Esophagus muscularis mucosa (tissue), 4 donors: ENCODE measurements around the gene FAM209A. TPM values are rescaled to one million over a fixed set of nuclear protein-coding genes. Genes with fewer than 3 reads are reported as not detected.

Experiments
- DNase-seq: peaks from one replicate; pipeline ENCODE4 v3.0.0-alpha.2; 2017; ENCODE audit errors: extremely low spot score
- H3K27ac ChIP-seq, 4 donors: fragments of 200-600 bp; sonication (generic); replicated peaks in 1 of 4; 1 replicate in 3 of 4; 2 replicates in 1 of 4; pipeline ENCODE4 v1.5.1; 2016 to 2019; ENCODE audit warnings: mild to moderate bottlenecking in 1 of 4
- H3K27me3 ChIP-seq, 4 donors: fragments of 200-600 bp; sonication (generic); one replicate each; pipeline versions ENCODE4 v1.5.1 to v1.6.0; 2016 to 2019
- H3K36me3 ChIP-seq, 4 donors: fragments of 200-600 bp; sonication (generic); one replicate each; pipeline ENCODE4 v1.5.1; 2016 to 2019
- H3K4me1 ChIP-seq, 4 donors: fragments of 200-600 bp; sonication (generic); one replicate each; pipeline ENCODE4 v1.5.1; 2016 to 2019
- H3K4me3 ChIP-seq, 4 donors: fragments of 200-600 bp; sonication (generic); 1 replicate in 2 of 4; 2 replicates in 2 of 4; pipeline ENCODE4 v1.5.1; 2016 to 2019; ENCODE audit warnings: mild to moderate bottlenecking in 4 of 4, moderate library complexity in 1 of 4
- H3K9me3 ChIP-seq, 4 donors: fragments of 200-600 bp; sonication (generic); 1 replicate in 3 of 4; 2 replicates in 1 of 4; pipeline ENCODE4 v1.5.1; 2016 to 2019
- EP300 ChIP-seq: sonication (generic); formaldehyde crosslinking; IDR thresholded peaks from one replicate; pipeline ENCODE4 v1.6.1; 2017; ENCODE audit warnings: antibody characterized with exemption
- POLR2A ChIP-seq: fragments of 450-650 bp; IDR thresholded peaks from one replicate; pipeline ENCODE4 v1.6.1; 2017; ENCODE audit warnings: antibody characterized with exemption, moderate library complexity, mild to moderate bottlenecking, low read depth
- POLR2AphosphoS5 ChIP-seq, 2 donors: sonication (generic); formaldehyde crosslinking; IDR thresholded peaks; one replicate each; pipeline ENCODE4 v1.6.1; 2017; ENCODE audit warnings: antibody characterized with exemption in 2 of 2
- WGBS: methylation state at CpG from one replicate; pipeline ENCODE4 v1.1.5; 2018; 5-methylcytosine and 5-hydroxymethylcytosine counted together
- intact Hi-C: fragments of 100-400 bp; cut with DNase I; formaldehyde crosslinking; loops from one replicate; pipeline ENCODE4 v1.15.1; 2023
- total RNA-seq, 4 donors: library from RNA; depleted of rRNA; stranded (reverse); fragments of >200 nt; gene quantifications; one replicate each; pipeline versions ENCODE4 v1.1.0 to v1.2.1, GENCODE V29; 2016
- TF ChIP-seq, protein P1 (sequence below), 3 experiments: fragments of 200-600 bp in 2 of 3; fragments of 450-650 bp in 1 of 3; sonication (generic) in 2 of 3; IDR thresholded peaks; one replicate each; pipeline ENCODE4 v1.5.1; 2017 to 2019; ENCODE audit warnings: antibody characterized with exemption in 3 of 3, mild to moderate bottlenecking in 2 of 3, moderate library complexity in 1 of 3

The FAM209A gene
- total RNA-seq, 4 donors from 2014 or later = 0.50 TPM; not detected in 3

DNA sequence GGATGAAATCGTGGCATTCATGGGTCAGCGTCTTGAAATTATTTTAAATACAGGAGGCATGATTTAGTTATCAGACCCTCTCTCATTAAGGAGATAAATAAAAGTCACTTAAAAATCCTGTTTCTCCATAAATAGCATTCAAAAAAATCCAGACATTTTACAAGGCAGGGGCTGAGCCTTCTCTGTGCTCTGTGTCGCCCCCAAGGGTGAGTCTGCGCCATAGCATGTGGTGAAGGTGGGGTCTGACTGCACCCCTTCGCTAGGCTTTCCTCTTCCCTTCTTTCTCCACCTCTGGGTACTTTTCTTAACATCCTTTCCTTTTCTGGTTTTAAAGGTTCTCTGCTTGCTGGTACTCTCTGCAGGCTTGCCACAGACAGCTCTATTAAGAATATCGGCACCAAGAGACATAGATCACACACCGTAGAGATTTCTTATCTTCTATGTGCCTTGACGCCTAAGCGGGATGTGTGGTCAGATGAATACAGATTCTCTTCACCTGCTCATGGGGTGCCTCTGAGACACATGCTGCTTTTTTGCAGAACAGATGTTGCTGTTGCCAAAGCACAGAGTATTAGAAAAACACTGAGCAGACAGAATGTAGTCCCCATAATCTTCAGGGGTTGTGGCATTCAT lies 20.1 kb upstream of the FAM209A start:
- WGBS = 88% methylated on average over 9 of the region's 9 CpGs
- TF ChIP-seq, protein P1, sequence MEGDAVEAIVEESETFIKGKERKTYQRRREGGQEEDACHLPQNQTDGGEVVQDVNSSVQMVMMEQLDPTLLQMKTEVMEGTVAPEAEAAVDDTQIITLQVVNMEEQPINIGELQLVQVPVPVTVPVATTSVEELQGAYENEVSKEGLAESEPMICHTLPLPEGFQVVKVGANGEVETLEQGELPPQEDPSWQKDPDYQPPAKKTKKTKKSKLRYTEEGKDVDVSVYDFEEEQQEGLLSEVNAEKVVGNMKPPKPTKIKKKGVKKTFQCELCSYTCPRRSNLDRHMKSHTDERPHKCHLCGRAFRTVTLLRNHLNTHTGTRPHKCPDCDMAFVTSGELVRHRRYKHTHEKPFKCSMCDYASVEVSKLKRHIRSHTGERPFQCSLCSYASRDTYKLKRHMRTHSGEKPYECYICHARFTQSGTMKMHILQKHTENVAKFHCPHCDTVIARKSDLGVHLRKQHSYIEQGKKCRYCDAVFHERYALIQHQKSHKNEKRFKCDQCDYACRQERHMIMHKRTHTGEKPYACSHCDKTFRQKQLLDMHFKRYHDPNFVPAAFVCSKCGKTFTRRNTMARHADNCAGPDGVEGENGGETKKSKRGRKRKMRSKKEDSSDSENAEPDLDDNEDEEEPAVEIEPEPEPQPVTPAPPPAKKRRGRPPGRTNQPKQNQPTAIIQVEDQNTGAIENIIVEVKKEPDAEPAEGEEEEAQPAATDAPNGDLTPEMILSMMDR (IDR thresholded peaks at IDR 0.05) = peak in 1 of 3 experiments; percentile 24
- no peak for TF ChIP-seq POLR2AphosphoS5 (IDR thresholded peaks at IDR 0.05)
- no peak overlapping the region for H3K27ac ChIP-seq
- H3K4me1 ChIP-seq = no peaks in the 10 kb centered on the region
- H3K4me3 ChIP-seq = no peak overlapping the region
- H3K27me3 ChIP-seq = no peaks in the 10 kb centered on the region
- H3K9me3 ChIP-seq = no peaks in the 10 kb centered on the region
- intact Hi-C loops = no loop called here
- H3K36me3 ChIP-seq = peaks cover 0 to 26% (median 9%) of the 10 kb centered on the region in 4 donors
- DNase-seq = no peak

DNA sequence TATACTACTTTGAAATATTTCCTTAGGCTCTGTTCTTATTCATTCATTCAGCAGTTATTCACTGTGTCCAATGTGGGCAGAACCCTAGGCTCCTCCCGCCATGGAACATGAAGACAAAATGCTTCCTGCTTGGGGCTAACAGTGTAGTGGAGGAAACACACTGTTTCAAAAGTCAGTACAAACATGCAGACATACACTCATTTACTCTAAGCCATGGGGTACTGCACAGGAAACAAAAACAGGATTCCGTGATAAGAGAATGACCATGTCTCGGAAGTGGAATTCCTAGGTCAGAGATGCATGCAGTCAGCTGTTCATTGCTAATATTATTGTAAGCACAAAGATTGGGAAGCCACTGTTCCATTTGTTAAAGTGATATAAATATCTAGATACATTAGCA lies 18.4 kb upstream of the FAM209A start:
- Histone ChIP-seq H3K27me3 (no peaks in the 10 kb centered on the region), H3K36me3 (peaks cover 0 to 19% (median 4%) of the 10 kb centered on the region in 4 donors), H3K9me3 (no peaks in the 10 kb centered on the region), H3K4me3 (no peak overlapping the region), H3K27ac (no peak overlapping the region), H3K4me1 (no peaks in the 10 kb centered on the region)
- WGBS = 65% methylated on average over 3 of the region's 3 CpGs
- intact Hi-C loops = no loop called here
- TF ChIP-seq EP300 (no peak), POLR2AphosphoS5 (IDR thresholded peaks at IDR 0.05) (no peak)
- TF ChIP-seq, protein P1 (IDR thresholded peaks at IDR 0.05) = no peak
- no peak for DNase-seq

DNA sequence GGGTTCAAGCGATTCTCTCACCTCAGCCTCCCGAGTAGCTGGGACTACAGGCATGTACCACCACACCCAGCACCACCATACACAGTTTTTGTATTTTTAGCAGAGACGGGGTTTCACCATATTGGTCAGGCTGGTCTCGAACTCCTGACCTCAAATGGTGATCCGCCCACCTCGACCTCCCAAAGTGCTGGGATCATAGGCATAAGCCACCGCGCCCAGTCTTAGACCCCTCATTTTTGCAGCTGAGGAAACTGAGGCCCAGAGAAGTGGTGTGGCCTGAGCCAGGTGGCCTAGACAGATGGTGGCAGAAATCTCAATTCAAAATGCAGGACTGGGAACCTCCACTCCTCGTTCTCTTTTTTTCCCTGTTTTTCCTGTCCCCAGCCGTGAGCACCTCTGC lies 12.6 kb upstream of the FAM209A start:
- intact Hi-C loops = no loop called here
- TF ChIP-seq, protein P1 (IDR thresholded peaks at IDR 0.05) = no peak
- TF ChIP-seq EP300 (no peak), POLR2AphosphoS5 (IDR thresholded peaks at IDR 0.05) (no peak)
- 92% methylated on average over 10 of the region's 10 CpGs for WGBS
- Histone ChIP-seq H3K27ac (no peak overlapping the region), H3K36me3 (peaks cover 0 to 42% (median 19%) of the 10 kb centered on the region in 4 donors), H3K4me1 (peaks cover 3 to 40% (median 34%) of the 10 kb centered on the region in 4 donors), H3K27me3 (no peaks in the 10 kb centered on the region), H3K9me3 (no peaks in the 10 kb centered on the region), H3K4me3 (no peak overlapping the region)
- DNase-seq = no peak

DNA sequence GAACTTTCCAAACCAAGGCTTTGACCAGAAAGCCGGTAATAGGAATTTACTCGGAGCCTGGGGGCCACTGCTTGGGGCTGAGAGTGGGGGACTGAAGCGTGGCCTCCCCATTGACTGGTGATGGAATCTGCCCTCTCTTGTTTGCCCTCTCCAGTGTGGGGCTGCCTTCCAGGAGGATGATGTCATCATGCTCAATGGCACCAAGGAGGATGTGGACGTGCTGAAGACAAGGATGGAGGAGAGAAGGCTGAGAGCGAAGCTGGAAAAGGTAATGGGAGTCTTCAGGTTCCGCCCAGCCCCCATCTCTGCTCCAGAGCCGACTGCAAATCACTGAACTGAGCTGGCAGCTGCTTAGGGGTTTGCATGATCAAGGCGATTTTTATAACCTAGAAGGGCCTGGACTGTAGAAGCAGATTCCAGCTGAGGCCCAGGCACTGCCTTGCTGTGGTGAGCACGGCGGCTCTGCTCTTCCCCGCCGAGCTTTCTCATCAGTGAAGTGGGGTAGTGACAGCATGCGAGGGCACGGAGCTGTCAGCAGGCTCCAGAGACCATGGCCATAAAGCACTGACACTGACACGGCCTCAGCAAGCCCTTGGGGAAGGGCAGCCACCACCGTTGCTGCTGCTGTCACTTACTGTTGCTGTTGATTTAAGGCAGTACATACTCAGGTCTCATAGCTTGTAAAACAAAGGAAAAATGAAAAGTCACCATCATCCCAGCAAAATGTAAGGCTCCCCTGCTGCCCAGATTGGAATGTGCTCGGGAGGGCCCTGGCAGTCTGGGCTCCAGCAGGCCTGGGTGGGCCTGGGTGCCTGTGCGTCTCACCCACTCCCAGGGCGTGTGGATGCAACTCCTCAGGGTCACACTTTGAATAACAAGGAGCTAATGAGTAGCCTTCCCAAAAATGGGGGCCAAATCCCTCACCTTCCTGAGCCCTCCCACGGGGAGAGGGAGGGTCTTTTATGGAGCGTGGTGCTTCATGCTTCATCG lies 11.1 kb upstream of the FAM209A start:
- peaks cover 5 to 49% (median 34%) of the 10 kb centered on the region in 4 donors for H3K36me3 ChIP-seq
- H3K4me3 ChIP-seq = no peak overlapping the region
- peak overlapping the region in 2 of 4 donors; percentile 27 to 33 for H3K27ac ChIP-seq
- H3K9me3 ChIP-seq = no peaks in the 10 kb centered on the region
- H3K27me3 ChIP-seq = no peaks in the 10 kb centered on the region
- intact Hi-C loops = no loop called here
- no peak for DNase-seq
- peaks cover 3 to 51% (median 42%) of the 10 kb centered on the region in 4 donors for H3K4me1 ChIP-seq
- WGBS = 88% methylated on average over 22 of the region's 22 CpGs
- TF ChIP-seq POLR2A (no peak), POLR2AphosphoS5 (IDR thresholded peaks at IDR 0.05) (no peak), EP300 (no peak)
- TF ChIP-seq, protein P1 (IDR thresholded peaks at IDR 0.05) = no peak
